Measurements from ENCODE around the gene YEATS2. TPM values are rescaled to one million over a fixed set of nuclear protein-coding genes. Genes with fewer than 3 reads are reported as not detected.

Gene YEATS2
- polyA plus RNA-seq, 1 donor from 2014 or later: 46.2 TPM

- TF ChIP-seq TAF1 (IDR thresholded peaks at IDR 0.05; ENCODE audit: low read depth) (no peak), MXI1 (conservative IDR thresholded peaks at IDR 0.05; ENCODE audit: poor library complexity, severe bottlenecking) (no peak), CTCF (IDR thresholded peaks at IDR 0.05; ENCODE audit: poor library complexity, severe bottlenecking) (no peak), POLR2AphosphoS5 (IDR thresholded peaks at IDR 0.05) (no peak), EZH2 (IDR thresholded peaks at IDR 0.05; ENCODE audit: borderline replicate concordance, insufficient read depth, low read length, poor library complexity, severe bottlenecking) (no peak), EP300 (conservative IDR thresholded peaks at IDR 0.05; ENCODE audit: poor library complexity, severe bottlenecking) (no peak)
Measured at GRCh38 chr3:183680061-183680460, 17.5 kb upstream of the YEATS2 start.

DNA sequence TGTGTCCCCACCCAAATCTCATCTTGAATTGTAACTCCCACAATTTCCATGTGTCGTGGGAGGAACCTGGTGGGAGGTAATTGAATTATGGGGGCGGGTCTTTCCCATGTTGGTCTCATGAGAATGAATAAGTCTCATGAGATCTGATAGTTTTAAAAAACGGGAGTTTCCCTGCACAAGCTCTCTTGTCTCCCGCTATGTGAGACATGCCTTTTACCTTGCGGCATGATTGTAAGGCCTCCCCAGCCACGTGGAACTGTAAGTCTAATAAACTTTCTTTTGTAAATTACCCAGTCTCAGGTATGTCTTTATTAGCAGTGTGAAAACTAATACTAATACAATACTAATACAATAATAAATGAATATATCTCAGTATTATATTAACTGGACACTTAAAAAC is 9.9 kb upstream of the YEATS2 start:
- H3K4me2 ChIP-seq (ENCODE audit: low read length): no peak overlapping the region
- no peak overlapping the region for H2AFZ ChIP-seq (ENCODE audit: low read depth, low read length)
- no peaks in the 10 kb centered on the region for H3K79me2 ChIP-seq (replicated peaks; ENCODE audit: insufficient read depth, low read length)
- no peaks in the 10 kb centered on the region for H3K9me3 ChIP-seq (ENCODE audit: low read length)
- H3K27me3 ChIP-seq (ENCODE audit: insufficient read depth, low read depth, low read length): no peaks in the 10 kb centered on the region
- H3K27ac ChIP-seq (ENCODE audit: low read length): no peak overlapping the region
- no peak overlapping the region for H3K4me3 ChIP-seq (ENCODE audit: low read length)
- TF ChIP-seq POLR2AphosphoS5 (IDR thresholded peaks at IDR 0.05) (no peak), TAF1 (IDR thresholded peaks at IDR 0.05; ENCODE audit: low read depth) (no peak), MXI1 (conservative IDR thresholded peaks at IDR 0.05; ENCODE audit: poor library complexity, severe bottlenecking) (no peak), SMC3 (conservative IDR thresholded peaks at IDR 0.05; ENCODE audit: poor library complexity) (no peak), EP300 (conservative IDR thresholded peaks at IDR 0.05; ENCODE audit: poor library complexity, severe bottlenecking) (no peak), REST (IDR thresholded peaks at IDR 0.05; ENCODE audit: borderline replicate concordance) (no peak)
- H4K20me1 ChIP-seq (ENCODE audit: insufficient read depth): no peaks in the 10 kb centered on the region
- H3F3A ChIP-seq (ENCODE audit: insufficient read depth, low read length, poor library complexity, severe bottlenecking): no peaks in the 10 kb centered on the region
- H3K36me3 ChIP-seq (ENCODE audit: insufficient read depth, low read length): no peaks in the 10 kb centered on the region
- H3K9ac ChIP-seq (ENCODE audit: low read length): no peak overlapping the region
- no peaks in the 10 kb centered on the region for H3K9me2 ChIP-seq (ENCODE audit: insufficient read depth, low read length)

More at GRCh38 chr3:183680061-183680460, 17.5 kb upstream of the YEATS2 start:
- no peak overlapping the region for H2AFZ ChIP-seq (ENCODE audit: low read depth, low read length)
- no peaks in the 10 kb centered on the region for H3K9me2 ChIP-seq (ENCODE audit: insufficient read depth, low read length)
- H3K9me3 ChIP-seq (ENCODE audit: low read length): no peaks in the 10 kb centered on the region
- no peak overlapping the region for H3K27ac ChIP-seq (ENCODE audit: low read length)
- no peaks in the 10 kb centered on the region for H3K27me3 ChIP-seq (ENCODE audit: insufficient read depth, low read depth, low read length)
- H3K36me3 ChIP-seq (ENCODE audit: insufficient read depth, low read length): peaks cover 12% of the 10 kb centered on the region
- no peaks in the 10 kb centered on the region for H4K20me1 ChIP-seq (ENCODE audit: insufficient read depth)
- no peak overlapping the region for H3K9ac ChIP-seq (ENCODE audit: low read length)
- H3K4me3 ChIP-seq (ENCODE audit: low read length): no peak overlapping the region
- H3K4me2 ChIP-seq (ENCODE audit: low read length): no peak overlapping the region
- H3F3A ChIP-seq (ENCODE audit: insufficient read depth, low read length, poor library complexity, severe bottlenecking): no peaks in the 10 kb centered on the region
- H3K79me2 ChIP-seq (replicated peaks; ENCODE audit: insufficient read depth, low read length): peaks cover 4% of the 10 kb centered on the region

GRCh38 chr3:183688874-183689273 is 8.7 kb upstream of the YEATS2 start:
- no peaks in the 10 kb centered on the region for H3K27me3 ChIP-seq (ENCODE audit: insufficient read depth, low read depth, low read length)
- no peaks in the 10 kb centered on the region for H3K79me2 ChIP-seq (replicated peaks; ENCODE audit: insufficient read depth, low read length)
- no peak overlapping the region for H3K27ac ChIP-seq (ENCODE audit: low read length)
- no peak overlapping the region for H3K4me3 ChIP-seq (ENCODE audit: low read length)
- H3K9me3 ChIP-seq (ENCODE audit: low read length): no peaks in the 10 kb centered on the region
- no peaks in the 10 kb centered on the region for H3K36me3 ChIP-seq (ENCODE audit: insufficient read depth, low read length)
- no peak overlapping the region for H3K4me2 ChIP-seq (ENCODE audit: low read length)
- no peak overlapping the region for H3K9ac ChIP-seq (ENCODE audit: low read length)
- no peaks in the 10 kb centered on the region for H4K20me1 ChIP-seq (ENCODE audit: insufficient read depth)
- H2AFZ ChIP-seq (ENCODE audit: low read depth, low read length): no peak overlapping the region
- no peaks in the 10 kb centered on the region for H3F3A ChIP-seq (ENCODE audit: insufficient read depth, low read length, poor library complexity, severe bottlenecking)
- TF ChIP-seq MXI1 (conservative IDR thresholded peaks at IDR 0.05; ENCODE audit: poor library complexity, severe bottlenecking): no peak
- TF ChIP-seq CTCF (IDR thresholded peaks at IDR 0.05; ENCODE audit: poor library complexity, severe bottlenecking): no peak
- no peak for TF ChIP-seq SMC3 (conservative IDR thresholded peaks at IDR 0.05; ENCODE audit: poor library complexity)
- TF ChIP-seq POLR2AphosphoS5 (IDR thresholded peaks at IDR 0.05): no peak
- no peak for TF ChIP-seq RAD21 (conservative IDR thresholded peaks at IDR 0.05)
- TF ChIP-seq TAF1 (IDR thresholded peaks at IDR 0.05; ENCODE audit: low read depth): no peak
- TF ChIP-seq EZH2 (IDR thresholded peaks at IDR 0.05; ENCODE audit: borderline replicate concordance, insufficient read depth, low read length, poor library complexity, severe bottlenecking): no peak
- TF ChIP-seq EP300 (conservative IDR thresholded peaks at IDR 0.05; ENCODE audit: poor library complexity, severe bottlenecking): no peak
- no peak for TF ChIP-seq REST (IDR thresholded peaks at IDR 0.05; ENCODE audit: borderline replicate concordance)
- H3K9me2 ChIP-seq (ENCODE audit: insufficient read depth, low read length): no peaks in the 10 kb centered on the region
